ENCODE results near the gene TXNDC11.
A peak's percentile ranks its signal among the peaks of the same experiment; 100 is the strongest.

The TXNDC11 gene

GRCh38 chr16:11672206-11673090 lies 70.2 kb downstream of the TXNDC11 start:
- no peak for DNase-seq

GRCh38 chr16:11671676-11672075 lies 71.0 kb downstream of the TXNDC11 start:
- DNase-seq = no peak

DNA sequence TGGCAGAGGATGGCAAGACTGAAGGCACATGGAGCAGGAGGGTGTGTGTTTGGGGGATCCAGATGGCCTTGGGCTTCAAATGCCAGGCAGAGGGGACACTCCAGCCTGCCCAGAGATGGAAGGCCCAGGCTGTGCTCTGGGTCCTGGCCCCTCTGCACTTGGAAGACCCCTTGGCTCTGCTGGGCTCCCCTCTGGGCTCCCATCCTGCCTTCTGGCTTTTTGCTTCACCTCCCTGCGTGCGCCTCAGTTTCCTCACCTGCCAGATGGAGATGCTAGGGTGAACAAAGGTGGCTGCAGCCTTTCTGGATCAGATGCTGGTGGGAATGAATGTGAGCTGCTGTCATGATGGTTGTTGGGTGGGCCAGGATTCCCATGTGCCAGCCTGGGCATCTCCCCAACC lies 71.4 kb downstream of the TXNDC11 start:
- DNase-seq = no peak

DNA sequence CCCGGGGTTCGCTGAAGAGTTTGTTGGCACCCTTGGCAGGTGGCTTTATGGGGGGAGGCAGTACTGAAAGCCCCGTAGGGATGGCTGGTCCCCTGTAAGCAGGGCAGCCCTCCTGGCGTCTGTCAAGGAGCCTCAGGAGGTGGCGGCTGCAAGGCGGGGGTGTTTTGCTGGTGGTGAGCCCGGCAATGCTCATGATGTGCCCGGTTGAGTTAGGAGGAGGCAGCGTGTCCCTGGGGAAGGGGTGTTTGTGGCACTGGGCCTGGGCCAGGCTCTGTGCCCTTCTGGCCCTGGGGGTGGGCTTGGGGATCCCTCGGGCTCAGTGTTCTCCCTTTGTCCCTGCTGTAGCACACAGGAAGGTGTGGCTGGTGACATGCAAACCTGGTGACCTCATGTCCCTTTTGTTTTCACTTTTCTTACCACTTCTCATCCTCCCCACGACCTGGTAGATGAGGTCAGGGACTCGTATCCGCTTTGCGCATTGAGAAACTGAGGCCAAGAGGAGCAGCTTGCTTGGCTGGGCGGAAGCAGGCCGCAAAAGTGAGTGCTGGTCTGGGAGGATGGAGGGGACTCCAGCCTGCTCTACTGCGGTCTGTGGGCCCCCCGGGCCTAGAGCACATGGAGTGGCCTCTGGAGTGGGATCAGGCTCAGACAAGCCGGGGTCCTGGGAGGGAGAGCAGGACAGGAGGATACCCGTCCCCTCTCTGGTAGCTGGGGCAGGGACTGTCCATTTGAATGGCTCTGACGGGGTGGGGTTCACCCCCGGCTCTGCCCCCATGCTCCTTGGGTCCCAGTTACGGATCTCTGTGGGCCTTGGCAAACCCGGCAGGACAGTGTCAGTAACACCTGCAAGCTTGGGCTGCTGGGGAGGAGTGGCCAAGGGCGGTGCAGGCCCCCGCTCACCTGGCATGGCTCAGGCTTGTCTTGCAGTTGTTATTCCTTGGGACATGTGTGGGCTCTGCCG lies 72.2 kb downstream of the TXNDC11 start:
- no peak for DNase-seq

DNA sequence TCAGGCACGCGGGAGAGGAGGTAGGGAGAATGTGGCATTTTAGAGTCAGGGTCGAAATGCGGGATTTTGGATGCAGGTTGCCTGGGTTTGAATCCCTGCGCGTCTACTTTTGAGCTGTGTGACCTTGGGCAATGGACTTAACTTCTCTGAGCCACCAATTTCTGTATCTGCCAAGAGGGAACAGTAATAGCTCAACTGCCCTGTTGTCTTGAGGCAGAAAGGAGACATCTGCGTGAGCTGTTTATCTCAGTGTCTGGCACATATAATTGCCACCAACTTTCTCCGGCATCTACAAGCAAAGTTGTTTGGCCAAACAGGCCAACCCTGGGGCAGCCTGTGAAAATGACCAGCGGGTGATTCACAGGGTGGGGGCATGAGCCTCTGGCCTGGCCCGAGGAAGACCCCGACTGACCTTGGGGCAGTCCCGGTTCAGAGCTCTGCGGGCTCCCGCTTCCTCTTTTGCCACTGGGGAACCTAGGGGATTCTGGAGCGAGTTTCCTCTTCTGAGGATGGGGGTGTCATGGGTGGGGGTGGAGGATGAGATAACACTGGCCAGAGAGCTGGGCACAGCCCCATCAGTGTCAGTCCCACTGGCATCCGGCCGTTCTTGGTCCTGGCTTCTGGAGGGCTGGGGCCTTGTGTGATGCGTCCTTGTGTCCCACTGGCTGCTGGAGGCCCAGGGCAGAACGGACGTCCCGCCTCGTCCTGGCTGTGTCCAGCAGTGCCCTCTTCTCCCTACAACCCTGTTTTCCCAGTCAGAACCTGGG lies 73.1 kb downstream of the TXNDC11 start:
- DNase-seq = no peak

- no peak for DNase-seq
Observed at GRCh38 chr16:11668623-11669379, 73.9 kb downstream of the TXNDC11 start.

DNA sequence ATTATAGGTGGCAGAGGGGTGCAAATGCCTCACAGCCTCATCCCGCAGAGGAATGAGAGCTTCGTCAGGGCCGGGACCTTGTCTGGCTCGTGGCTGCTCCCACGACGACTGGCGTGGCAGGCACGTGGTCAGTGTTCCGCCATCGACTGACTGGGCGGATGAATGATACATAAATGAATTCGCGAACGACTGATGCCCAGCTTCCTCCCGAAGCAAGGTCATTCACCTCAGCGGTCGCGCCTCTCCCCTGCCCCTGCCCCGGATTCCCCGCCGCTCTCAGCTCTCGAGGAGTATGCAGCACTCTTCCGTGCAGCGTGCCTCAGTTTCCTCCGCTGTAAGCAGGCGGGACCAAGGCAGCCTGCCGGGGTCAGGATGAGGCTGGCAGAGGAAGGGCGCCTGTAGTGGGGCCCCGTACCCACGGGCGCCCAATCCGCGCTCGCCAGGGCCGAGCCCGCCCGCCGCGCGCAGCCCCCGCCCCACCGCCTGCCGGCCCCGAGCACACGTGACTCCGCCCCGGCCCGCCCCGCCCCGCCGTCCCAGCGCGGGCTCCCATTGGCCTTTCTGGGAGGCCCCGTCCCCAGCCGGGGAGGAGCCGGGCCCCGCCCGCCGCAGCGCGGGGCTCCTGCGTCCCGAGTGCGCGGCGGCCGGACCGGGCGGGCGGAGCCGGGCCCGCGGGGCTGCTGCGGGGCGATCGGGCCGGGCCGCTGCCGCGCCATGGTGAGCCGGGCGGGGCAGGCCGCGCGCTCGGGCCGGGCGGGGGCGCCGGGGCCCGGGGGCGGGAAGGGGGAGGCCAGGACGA lies 74.6 kb downstream of the TXNDC11 start, which contains the start of gene SNN:
Gene SNN (plus strand): TSS at position 632 of the 799 bp plus-strand sequence. CDS start 7,605 bp downstream, outside the sequence.
- peak; percentile 57 for DNase-seq

DNA sequence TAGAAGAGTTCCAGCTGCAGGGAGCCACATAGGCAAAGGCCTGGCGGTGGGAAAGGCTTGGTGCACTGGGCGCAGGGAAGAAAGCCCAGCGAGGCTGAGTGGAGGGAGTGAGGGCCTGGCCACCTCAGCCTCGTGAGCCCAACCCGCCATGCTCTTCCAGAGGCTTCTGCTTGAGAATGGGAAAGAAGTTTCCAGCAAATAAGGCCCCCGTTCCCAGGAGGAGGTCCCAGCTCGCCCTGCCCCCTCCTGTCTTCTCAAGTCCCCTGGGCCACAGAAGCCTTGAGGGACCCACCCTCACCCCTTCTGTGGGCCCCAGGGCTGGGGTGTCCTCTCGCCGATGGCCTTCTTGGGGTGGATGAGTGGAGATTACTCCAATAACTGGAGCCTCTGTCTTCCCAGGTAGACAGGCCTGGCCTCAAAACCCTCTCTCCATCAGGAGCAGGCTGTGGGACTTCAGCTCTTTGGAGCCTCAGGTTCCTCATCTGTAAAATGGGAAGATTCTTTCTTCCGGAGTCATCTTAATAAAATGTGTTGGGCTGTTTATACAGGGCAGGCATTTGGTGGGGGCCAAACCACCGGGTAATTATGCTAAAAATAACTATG lies 75.3 kb downstream of the TXNDC11 start:
- DNase-seq = no peak

DNA sequence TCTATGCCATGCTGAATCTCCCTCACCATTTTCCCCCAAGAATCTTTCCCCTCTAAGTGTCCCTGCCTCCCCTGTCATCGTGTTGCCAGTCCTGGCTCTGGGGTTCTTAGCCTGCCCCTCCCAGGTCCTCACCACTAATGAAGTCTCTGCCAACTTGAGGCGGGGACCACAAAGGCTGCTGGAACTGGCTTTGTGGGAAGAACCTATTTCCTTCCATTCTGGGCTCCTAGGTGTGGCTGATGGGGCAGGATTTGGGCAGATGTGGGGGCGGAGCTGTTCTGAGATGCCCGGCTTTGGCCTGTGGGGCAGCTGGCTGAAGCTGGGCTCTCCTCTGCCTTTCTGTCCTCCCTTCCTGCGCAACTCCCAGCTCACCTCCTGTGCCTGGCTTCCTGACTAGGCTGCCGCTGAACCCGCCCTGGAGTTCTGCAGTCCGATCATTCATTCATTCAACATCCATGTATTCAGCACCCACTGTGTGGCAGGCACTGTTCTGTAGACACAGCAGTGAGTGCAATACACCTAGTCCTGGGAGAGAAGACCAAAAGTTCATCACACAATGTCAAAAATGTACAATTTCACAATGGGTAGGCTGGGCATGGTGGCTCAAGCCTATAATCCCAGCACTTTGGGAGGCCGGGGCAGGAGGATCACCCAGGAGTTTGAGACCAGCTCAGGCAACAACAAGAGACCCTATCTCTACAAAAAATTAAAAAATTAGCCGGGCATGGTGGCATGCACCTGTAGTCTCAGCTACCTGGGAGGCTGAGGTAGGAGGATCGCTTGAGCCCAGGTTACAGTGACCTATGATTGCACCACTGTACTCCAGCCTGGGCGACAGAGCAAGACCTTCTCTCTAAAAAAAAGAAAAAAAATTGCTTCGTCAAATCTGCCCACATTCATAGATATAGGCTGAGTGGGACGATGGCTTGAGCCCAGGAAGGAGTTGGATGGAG lies 76.3 kb downstream of the TXNDC11 start:
- no peak for DNase-seq

GRCh38 chr16:11665071-11665491 lies 77.6 kb downstream of the TXNDC11 start:
- DNase-seq = no peak

GRCh38 chr16:11662582-11662981 lies 80.1 kb downstream of the TXNDC11 start:
- no peak for DNase-seq

GRCh38 chr16:11660565-11660964 lies 82.1 kb downstream of the TXNDC11 start:
- DNase-seq = no peak

- DNase-seq = no peak
Observed at GRCh38 chr16:11658896-11659708, 83.6 kb downstream of the TXNDC11 start.

- DNase-seq = no peak
Observed at GRCh38 chr16:11657556-11657955, 85.1 kb downstream of the TXNDC11 start.

GRCh38 chr16:11655655-11656054 lies 87.0 kb downstream of the TXNDC11 start:
- no peak for DNase-seq

DNA sequence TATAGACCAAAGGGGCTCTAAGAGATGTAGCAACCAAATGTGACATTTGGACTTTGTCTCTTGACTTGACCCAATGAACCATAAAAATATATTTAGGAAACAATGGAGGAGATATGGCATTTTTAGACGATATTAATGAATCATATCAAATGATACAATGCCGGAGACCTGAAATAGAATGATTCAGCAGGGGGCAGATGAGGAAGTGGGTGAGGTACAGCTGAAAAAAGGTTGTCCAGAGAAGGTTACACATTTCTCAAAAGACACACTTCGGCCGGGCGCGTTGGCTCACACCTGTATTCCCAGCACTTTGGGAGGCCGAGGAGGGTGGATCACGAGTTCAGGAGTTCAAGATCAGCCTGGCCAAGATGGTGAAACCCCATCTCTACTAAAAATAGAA lies 90.9 kb downstream of the TXNDC11 start:
- no peak for DNase-seq

DNA sequence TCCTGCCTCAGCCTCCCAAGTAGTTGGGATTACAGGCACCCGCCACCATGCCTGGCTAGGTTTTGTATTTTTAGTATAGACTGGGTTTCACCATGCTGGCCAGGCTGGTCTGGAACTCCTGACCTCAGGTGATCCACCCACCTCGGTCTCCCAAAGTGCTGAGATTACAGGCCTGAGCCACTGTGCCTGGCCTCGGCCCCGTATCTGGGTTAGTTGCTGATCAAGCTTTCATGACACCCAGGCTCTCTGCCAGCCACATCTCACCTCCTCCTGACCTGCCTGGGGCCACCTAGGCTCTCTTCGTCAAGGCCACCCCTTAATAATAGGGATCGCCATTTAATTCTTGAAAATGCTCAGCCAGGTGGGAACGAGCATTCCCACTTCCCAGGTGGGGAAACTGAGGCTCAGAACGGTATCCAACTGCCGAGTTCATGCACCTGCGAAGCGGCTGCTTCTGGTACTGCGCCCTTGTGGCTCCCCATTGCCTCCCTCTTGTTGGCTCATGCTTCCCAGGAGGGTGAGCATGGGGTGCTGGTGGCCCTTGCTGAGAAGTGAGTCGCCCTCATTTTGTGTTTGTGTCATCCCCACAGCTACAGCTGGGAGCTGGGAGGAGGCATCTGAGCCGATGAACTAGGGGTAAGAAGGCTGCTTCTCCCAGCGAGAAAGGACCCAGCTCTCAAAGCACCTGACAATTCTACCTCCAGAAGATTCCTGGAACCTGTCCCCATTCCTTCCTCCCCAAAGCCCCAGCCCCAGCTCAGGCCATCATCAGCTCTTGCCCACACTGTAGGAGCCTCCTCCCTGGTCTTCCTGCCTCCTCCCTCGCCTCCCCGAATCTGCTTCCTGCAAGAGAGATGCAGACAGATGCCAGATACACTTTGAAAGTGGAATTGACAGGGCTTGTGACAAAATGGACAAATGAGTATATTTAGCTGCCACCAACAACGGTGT lies 91.7 kb downstream of the TXNDC11 start:
- DNase-seq = no peak
